RWPE1 (cell line): Measurements from ENCODE around the gene RUSC1.

ENCODE experiments used
- CTCF ChIA-PET: fragments of 350-600 bp; sonication (Branson Sonifier 250); formaldehyde crosslinking; extraction: SDS; loops from one replicate; lab custom pipeline; 2021; lab: Yijun Ruan, JAX
- POLR2A ChIA-PET: fragments of 400-600 bp; formaldehyde crosslinking; extraction: SDS; loops from one replicate; lab custom pipeline; 2020; ENCODE audit warnings: antibody characterized with exemption; ENCODE audit not compliant: low non-redundant PET; lab: Yijun Ruan, JAX
- DNase-seq: peaks from one replicate; pipeline ENCODE4 v3.0.0; 2012; ENCODE audit warnings: low spot score
- H3K27ac ChIP-seq: fragments of 450-650 bp; 2 replicates; pipeline ENCODE4 v1.5.1; 2017
- CTCF ChIP-seq: fragments of 450-650 bp; conservative IDR thresholded peaks from 2 replicates; pipeline ENCODE4 v1.5.1; 2017; ENCODE audit warnings: low read depth, mild to moderate bottlenecking

The RUSC1 gene

DNA sequence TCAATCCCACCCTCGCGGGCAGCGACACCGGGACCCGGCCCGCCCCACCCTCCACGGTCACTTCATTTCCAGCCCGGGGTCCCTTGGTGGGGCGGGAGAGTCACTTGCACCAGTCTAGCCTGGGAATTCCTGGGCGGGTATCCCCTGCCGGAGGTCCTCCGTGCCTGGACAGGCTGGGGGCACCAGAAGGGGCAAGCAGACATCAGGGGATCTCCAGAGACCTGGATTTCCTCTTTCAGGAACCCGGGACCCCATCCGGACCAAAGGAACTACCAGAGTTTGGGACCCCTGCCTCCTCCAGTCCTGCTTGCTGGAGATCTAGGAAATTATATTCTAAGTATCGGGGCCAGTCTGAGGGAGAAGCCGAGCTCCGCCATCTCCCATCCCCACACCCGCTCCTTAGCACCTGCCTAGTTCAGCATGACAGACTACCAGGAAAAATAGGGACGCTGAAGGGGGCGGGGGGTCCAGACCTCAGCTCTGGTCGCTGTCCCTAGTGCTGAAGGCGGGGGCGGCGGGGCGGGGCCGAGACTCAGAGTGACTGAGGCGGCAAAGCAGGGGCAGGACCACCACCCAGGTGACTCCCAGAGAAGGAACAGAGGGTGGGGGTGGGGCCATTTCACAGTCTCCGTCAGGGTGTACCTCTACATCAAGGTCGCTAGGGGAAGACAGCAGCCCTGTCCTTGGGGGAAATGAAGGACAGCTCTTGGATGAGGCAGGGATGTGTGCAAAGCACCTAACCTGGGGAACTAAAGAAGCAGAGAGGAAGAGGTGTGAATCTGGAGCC is 42.6 kb upstream of the RUSC1 start:
- peak; percentile 58 for DNase-seq
- POLR2A ChIA-PET = interaction anchor here (0.6 to 0.7 kb wide), 2 partner anchors 28 to 34 kb away, joined by 3 read pairs; no protein-coding TSS in a partner anchor
- peak overlapping the region; percentile 74 for H3K27ac ChIP-seq
- CTCF ChIA-PET = interaction anchor here (0.5 to 1.3 kb wide), 10 partner anchors 12 to 313 kb away, joined by 3 to 4 read pairs (median 4); no protein-coding TSS in a partner anchor
- TF ChIP-seq CTCF = peak; percentile 43

GRCh38 chr1:155278689-155279160 is 42.0 kb upstream of the RUSC1 start:
- peak overlapping the region; percentile 74 for H3K27ac ChIP-seq
- no peak for TF ChIP-seq CTCF
- ChIA-PET POLR2A (interaction anchor here (0.6 kb wide), 1 partner anchor 27 kb away, joined by 3 read pairs; no protein-coding TSS in a partner anchor), CTCF (interaction anchor here (0.5 to 1.3 kb wide), 7 partner anchors 15 to 312 kb away, joined by 3 to 4 read pairs (median 3); no protein-coding TSS in a partner anchor)
- no peak for DNase-seq

DNA sequence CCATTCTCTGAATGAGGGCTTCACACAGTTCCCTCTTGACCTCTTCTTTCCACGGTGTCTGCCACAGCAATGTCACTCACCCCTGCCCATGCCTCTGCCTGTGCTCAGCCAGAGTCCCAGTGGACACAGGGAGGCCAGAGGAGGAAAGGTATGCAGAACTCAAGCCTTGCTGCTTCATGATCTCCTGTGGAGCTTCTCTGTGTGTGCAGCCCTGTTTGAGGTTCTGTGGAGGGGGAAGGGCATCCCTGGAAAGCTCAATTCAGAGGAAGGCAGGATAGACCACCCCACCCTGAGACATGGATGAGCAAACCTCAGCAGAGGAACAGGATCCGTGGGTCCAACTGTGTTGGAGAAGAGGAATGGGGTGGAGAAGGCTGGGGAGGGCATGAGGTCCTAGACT is 41.4 kb upstream of the RUSC1 start:
- DNase-seq = no peak
- CTCF ChIA-PET = interaction anchor here (1.1 kb wide), 1 partner anchor 16 kb away, joined by 4 read pairs; no protein-coding TSS in a partner anchor
- TF ChIP-seq CTCF = no peak
- peak overlapping the region; percentile 74 for H3K27ac ChIP-seq
- POLR2A ChIA-PET = no interaction called here

DNA sequence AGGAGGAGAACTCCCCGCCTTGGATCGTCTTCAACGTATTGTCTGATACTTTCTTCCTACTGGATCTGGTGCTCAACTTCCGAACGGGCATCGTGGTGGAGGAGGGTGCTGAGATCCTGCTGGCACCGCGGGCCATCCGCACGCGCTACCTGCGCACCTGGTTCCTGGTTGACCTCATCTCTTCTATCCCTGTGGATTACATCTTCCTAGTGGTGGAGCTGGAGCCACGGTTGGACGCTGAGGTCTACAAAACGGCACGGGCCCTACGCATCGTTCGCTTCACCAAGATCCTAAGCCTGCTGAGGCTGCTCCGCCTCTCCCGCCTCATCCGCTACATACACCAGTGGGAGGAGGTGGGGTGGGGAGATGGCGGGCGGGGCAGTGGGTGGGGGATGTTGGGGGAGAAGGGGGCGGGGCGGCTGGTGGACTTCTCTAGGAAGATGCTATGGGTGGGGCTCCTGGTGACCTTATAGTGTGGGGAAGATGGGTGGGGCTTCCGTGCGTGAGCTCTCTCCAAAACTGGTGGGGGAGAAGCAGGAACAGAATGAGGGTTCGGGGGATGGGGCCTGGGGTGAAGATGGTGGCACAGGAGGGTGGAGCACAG is 38.1 kb upstream of the RUSC1 start:
- ChIA-PET POLR2A (no interaction called here), CTCF (no interaction called here)

GRCh38 chr1:155284476-155284875 is 36.2 kb upstream of the RUSC1 start:
- ChIA-PET CTCF (no interaction called here), POLR2A (no interaction called here)
- no peak for TF ChIP-seq CTCF
- DNase-seq = no peak
- H3K27ac ChIP-seq = no peak overlapping the region

More for the DNA sequence above, 38.1 kb upstream of the RUSC1 start:
- TF ChIP-seq CTCF = no peak
- no peak for DNase-seq
- no peak overlapping the region for H3K27ac ChIP-seq

- no peak for DNase-seq
- TF ChIP-seq CTCF = no peak
- H3K27ac ChIP-seq = no peak overlapping the region
- CTCF ChIA-PET = no interaction called here
- POLR2A ChIA-PET = no interaction called here
Measured at GRCh38 chr1:155285063-155285462, 35.6 kb upstream of the RUSC1 start.
